Caco-2 (cell line): Measurements from ENCODE around the gene FMN1. TPM values are rescaled to one million over a fixed set of nuclear protein-coding genes. Genes with fewer than 3 reads are reported as not detected.
A peak's percentile ranks its signal among the peaks of the same experiment; 100 is the strongest.

Source experiments
- BruUV-seq: library from RNA; stranded (reverse); fragments of 400-500 nt; replicated peaks from 2 replicates; lab custom pipeline; 2021; lab: Mats Ljungman, UMichigan
- CTCF ChIA-PET: fragments of 300-600 bp; sonication (Branson Sonifier 250); formaldehyde crosslinking; loops from one replicate; lab custom pipeline; 2022; ENCODE audit warnings: antibody characterized with exemption; lab: Charles Lee
- POLR2A ChIA-PET: fragments of 300-600 bp; sonication (Branson Sonifier 250); formaldehyde crosslinking; loops from one replicate; lab custom pipeline; 2022; ENCODE audit warnings: antibody characterized with exemption; lab: Charles Lee
- DNase-seq, 2 experiments: peaks; one replicate each; pipeline versions ENCODE4 v3.0.0 to v3.0.0-alpha.2; 2020 to 2022
- H3K27me3 ChIP-seq: replicated peaks from 2 replicates; pipeline ENCODE4 v1.6.0; 2011; ENCODE audit warnings: low read length; ENCODE audit not compliant: control insufficient read depth, insufficient read depth
- H3K36me3 ChIP-seq: 2 replicates; pipeline ENCODE4 v1.5.1; 2011; ENCODE audit warnings: low read length; ENCODE audit not compliant: control insufficient read depth, insufficient read depth
- H3K4me1 ChIP-seq: fragments of 250-450 bp; sonication (Bioruptor Pico); 2 replicates; pipeline ENCODE4 v1.5.1; 2020; ENCODE audit warnings: mild to moderate bottlenecking
- H3K4me3 ChIP-seq: 2 replicates; pipeline ENCODE4 v1.5.1; 2011; ENCODE audit warnings: low read depth, mild to moderate bottlenecking, control low read depth, low read length
- H3K9me3 ChIP-seq: fragments of 250-450 bp; sonication (Bioruptor Pico); 2 replicates; pipeline ENCODE4 v1.5.1; 2020; ENCODE audit warnings: mild to moderate bottlenecking, moderate library complexity
- H3K27ac Mint-ChIP-seq: one replicate; pipeline ENCODE4 v1.8.0; 2022; ENCODE audit warnings: mixed read lengths; ENCODE audit not compliant: unreplicated experiment
- H3K27me3 Mint-ChIP-seq: one replicate; pipeline ENCODE4 v1.8.0; 2022; ENCODE audit warnings: mixed read lengths; ENCODE audit not compliant: insufficient read depth, unreplicated experiment
- H3K36me3 Mint-ChIP-seq: one replicate; pipeline ENCODE4 v1.8.0; 2022; ENCODE audit warnings: mild to moderate bottlenecking, mixed read lengths; ENCODE audit not compliant: insufficient read depth, unreplicated experiment
- H3K4me1 Mint-ChIP-seq: one replicate; pipeline ENCODE4 v1.8.0; 2022; ENCODE audit warnings: low read depth, mixed read lengths; ENCODE audit not compliant: unreplicated experiment
- H3K4me3 Mint-ChIP-seq: one replicate; pipeline ENCODE4 v1.8.0; 2022; ENCODE audit warnings: mild to moderate bottlenecking, moderate library complexity, mixed read lengths; ENCODE audit not compliant: unreplicated experiment
- H3K9me3 Mint-ChIP-seq: one replicate; pipeline ENCODE4 v1.8.0; 2022; ENCODE audit warnings: mixed read lengths; ENCODE audit not compliant: unreplicated experiment
- intact Hi-C: fragments of 100-400 bp; cut with micrococcal nuclease; formaldehyde crosslinking; loops from one replicate; pipeline ENCODE4 v1.10.0; 2022; ENCODE audit not compliant: unreplicated experiment
- total RNA-seq: library from RNA; stranded (reverse); gene quantifications from 2 replicates; pipeline ENCODE4 v1.2.3, GENCODE V29; 2022
- TF ChIP-seq, protein P1 (sequence below), 2 experiments: fragments of 200-600 bp in 1 of 2; IDR thresholded peaks; 1 replicate in 1 of 2; 2 replicates in 1 of 2; pipeline versions ENCODE4 v1.5.1 to v1.8.0; 2011 to 2022; ENCODE audit warnings: antibody characterized with exemption in 1 of 2, control low read depth in 1 of 2, inconsistent platforms in 1 of 2, low read depth in 1 of 2, low read length in 1 of 2, mild to moderate bottlenecking in 1 of 2, moderate library complexity in 1 of 2; ENCODE audit not compliant: insufficient read depth in 1 of 2, severe bottlenecking in 1 of 2, unreplicated experiment in 1 of 2

The FMN1 gene
- total RNA-seq, 1 experiment from 2014 or later: 1.6 TPM

DNA sequence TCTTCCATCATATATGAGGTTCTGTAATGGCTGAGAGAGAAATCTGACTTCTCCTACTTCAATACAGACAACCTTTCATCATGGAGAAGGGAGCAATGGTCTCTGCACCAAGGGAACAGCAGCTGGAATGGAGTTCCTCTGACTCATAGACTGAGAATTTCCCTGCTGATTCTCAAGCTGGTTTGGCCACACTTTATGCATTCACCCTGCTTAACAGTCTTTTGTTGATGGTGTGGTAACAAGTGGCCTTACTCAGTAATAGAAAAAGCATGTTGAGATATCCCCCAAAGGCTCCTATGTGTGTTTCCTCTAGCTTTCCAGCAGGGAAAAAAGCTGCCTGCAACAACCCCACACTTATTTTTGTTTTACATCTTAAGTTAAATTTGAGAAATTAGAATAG lies 338.6 kb downstream of the FMN1 start:
- TF ChIP-seq, protein P1, sequence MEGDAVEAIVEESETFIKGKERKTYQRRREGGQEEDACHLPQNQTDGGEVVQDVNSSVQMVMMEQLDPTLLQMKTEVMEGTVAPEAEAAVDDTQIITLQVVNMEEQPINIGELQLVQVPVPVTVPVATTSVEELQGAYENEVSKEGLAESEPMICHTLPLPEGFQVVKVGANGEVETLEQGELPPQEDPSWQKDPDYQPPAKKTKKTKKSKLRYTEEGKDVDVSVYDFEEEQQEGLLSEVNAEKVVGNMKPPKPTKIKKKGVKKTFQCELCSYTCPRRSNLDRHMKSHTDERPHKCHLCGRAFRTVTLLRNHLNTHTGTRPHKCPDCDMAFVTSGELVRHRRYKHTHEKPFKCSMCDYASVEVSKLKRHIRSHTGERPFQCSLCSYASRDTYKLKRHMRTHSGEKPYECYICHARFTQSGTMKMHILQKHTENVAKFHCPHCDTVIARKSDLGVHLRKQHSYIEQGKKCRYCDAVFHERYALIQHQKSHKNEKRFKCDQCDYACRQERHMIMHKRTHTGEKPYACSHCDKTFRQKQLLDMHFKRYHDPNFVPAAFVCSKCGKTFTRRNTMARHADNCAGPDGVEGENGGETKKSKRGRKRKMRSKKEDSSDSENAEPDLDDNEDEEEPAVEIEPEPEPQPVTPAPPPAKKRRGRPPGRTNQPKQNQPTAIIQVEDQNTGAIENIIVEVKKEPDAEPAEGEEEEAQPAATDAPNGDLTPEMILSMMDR (IDR thresholded peaks at IDR 0.05; ENCODE audit: insufficient read depth in 1 of 2, low read depth in 1 of 2, low read length in 1 of 2, severe bottlenecking in 1 of 2, unreplicated experiment in 1 of 2): no peak
- H3K4me1 Mint-ChIP-seq: peaks cover 18% of the 10 kb centered on the region
- Histone ChIP-seq H3K9me3 (no peaks in the 10 kb centered on the region), H3K4me1 (peaks cover 21% of the 10 kb centered on the region; the same call in 1 of the 2 replicates), H3K36me3 (no peaks in the 10 kb centered on the region), H3K4me3 (no peak overlapping the region), H3K27me3 (no peaks in the 10 kb centered on the region)
- BruUV-seq: no TSS peak
- ChIA-PET POLR2A (no interaction called here), CTCF (no interaction called here)
- H3K36me3 Mint-ChIP-seq: no peaks in the 10 kb centered on the region
- no peaks in the 10 kb centered on the region for H3K9me3 Mint-ChIP-seq
- H3K27ac Mint-ChIP-seq: no peak overlapping the region
- intact Hi-C loops: no loop called here
- no peaks in the 10 kb centered on the region for H3K27me3 Mint-ChIP-seq
- DNase-seq: peak; percentile 33 to 46
- no peak overlapping the region for H3K4me3 Mint-ChIP-seq

DNA sequence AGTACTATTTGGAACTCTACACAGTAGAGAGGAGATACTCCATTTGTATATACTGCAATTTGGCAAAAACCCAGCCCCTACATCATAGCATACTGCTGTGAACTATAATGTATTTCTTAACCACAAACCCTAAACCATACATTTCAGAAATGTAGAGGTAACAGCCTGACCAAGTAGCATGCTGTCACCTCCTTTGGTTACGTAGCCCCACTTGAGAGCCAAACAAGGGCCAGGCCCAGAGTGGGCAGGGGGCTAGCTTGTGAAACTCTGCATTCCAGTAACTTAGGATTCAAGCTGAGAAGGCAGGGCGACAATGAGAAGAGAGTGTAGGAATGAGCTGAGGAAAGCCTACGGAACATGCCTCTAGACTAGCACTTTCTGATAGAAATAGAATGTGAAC lies 340.9 kb downstream of the FMN1 start:
- no peak overlapping the region for H3K27ac Mint-ChIP-seq
- TF ChIP-seq, protein P1 (IDR thresholded peaks at IDR 0.05; ENCODE audit: insufficient read depth in 1 of 2, low read depth in 1 of 2, low read length in 1 of 2, severe bottlenecking in 1 of 2, unreplicated experiment in 1 of 2): no peak

DNA sequence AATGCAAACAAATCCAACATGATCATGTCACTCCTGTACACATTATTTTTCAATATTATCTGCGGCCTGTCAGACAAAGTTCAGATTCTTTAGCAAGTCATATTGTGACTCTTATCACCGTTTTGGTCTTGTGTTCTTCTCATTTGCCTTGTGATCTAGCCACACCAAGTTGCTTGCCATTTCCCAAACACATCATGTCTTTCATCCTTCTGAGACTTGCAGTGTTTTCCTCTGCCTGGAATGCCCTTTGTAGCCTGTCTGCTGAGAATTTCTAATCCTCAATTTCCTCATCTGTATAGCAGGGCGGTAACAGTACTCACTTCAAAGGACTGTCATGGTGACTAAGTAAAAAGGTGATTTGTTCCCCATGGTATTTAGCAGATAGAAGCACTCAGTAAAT lies 341.7 kb downstream of the FMN1 start:
- H3K4me3 ChIP-seq: no peak overlapping the region
- H3K9me3 ChIP-seq: no peaks in the 10 kb centered on the region
- no TSS peak for BruUV-seq
- TF ChIP-seq, protein P1 (IDR thresholded peaks at IDR 0.05; ENCODE audit: insufficient read depth in 1 of 2, low read depth in 1 of 2, low read length in 1 of 2, severe bottlenecking in 1 of 2, unreplicated experiment in 1 of 2): no peak
- H3K4me1 ChIP-seq: peaks cover 21% of the 10 kb centered on the region; the same call in 1 of the 2 replicates
- Mint-ChIP-seq H3K27me3 (no peaks in the 10 kb centered on the region), H3K27ac (no peak overlapping the region), H3K4me3 (no peak overlapping the region), H3K36me3 (no peaks in the 10 kb centered on the region), H3K4me1 (peaks cover 18% of the 10 kb centered on the region), H3K9me3 (no peaks in the 10 kb centered on the region)
- peak in 1 of 2 experiments; percentile 20 for DNase-seq
- no peaks in the 10 kb centered on the region for H3K27me3 ChIP-seq
- intact Hi-C loops: no loop called here
- no peaks in the 10 kb centered on the region for H3K36me3 ChIP-seq
- CTCF ChIA-PET: no interaction called here
- POLR2A ChIA-PET: no interaction called here

More for the DNA sequence above, 340.9 kb downstream of the FMN1 start:
- DNase-seq: no peak
- H3K36me3 ChIP-seq: no peaks in the 10 kb centered on the region
- no peaks in the 10 kb centered on the region for H3K9me3 Mint-ChIP-seq
- BruUV-seq: no TSS peak
- no peak overlapping the region for H3K4me3 ChIP-seq
- H3K27me3 Mint-ChIP-seq: no peaks in the 10 kb centered on the region
- H3K4me1 Mint-ChIP-seq: peaks cover 18% of the 10 kb centered on the region
- H3K4me1 ChIP-seq: peaks cover 21% of the 10 kb centered on the region; the same call in 1 of the 2 replicates
- ChIA-PET CTCF (no interaction called here), POLR2A (no interaction called here)
- H3K27me3 ChIP-seq: no peaks in the 10 kb centered on the region
- no peaks in the 10 kb centered on the region for H3K36me3 Mint-ChIP-seq
- intact Hi-C loops: no loop called here
- H3K9me3 ChIP-seq: no peaks in the 10 kb centered on the region
- H3K4me3 Mint-ChIP-seq: no peak overlapping the region
